Measurements from ENCODE around the gene GJA4.
"Not testable (repeated sequence)": the region's sequence is repeated elsewhere in the genome, so short reads cannot be mapped to it uniquely, and the experiment has no call there.

GJA4 gene

DNA sequence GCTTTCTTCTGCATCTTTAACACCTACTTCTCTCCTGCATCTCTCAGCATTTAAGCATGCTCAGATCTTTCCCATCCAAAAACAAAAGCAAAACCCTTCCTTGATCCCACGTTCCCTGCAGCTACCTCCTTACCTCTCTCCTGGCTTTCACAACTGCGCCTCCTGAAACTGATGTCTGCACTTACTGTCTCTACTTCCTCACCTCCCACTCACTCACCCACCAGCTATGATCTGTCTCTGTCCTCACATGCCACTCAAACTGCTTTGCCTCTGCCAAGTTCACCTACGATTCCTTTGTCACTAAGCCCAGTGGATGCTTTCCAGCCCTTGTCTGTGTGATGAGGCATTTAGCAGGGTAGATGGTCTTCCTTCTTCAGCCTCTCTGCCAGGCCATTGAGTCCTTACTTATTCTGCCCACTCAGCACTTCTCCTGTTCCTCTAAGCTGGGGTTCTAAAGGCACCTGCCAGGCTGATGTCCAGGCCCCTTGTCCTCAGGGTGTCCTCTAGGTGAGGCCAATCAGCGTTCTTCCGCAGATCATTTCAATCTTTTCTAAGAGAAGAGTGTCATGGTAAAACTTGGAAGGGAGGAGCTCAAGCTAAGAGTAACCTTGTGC lies 21.8 kb upstream of the GJA4 start:
- no peak for DNase-seq

DNA sequence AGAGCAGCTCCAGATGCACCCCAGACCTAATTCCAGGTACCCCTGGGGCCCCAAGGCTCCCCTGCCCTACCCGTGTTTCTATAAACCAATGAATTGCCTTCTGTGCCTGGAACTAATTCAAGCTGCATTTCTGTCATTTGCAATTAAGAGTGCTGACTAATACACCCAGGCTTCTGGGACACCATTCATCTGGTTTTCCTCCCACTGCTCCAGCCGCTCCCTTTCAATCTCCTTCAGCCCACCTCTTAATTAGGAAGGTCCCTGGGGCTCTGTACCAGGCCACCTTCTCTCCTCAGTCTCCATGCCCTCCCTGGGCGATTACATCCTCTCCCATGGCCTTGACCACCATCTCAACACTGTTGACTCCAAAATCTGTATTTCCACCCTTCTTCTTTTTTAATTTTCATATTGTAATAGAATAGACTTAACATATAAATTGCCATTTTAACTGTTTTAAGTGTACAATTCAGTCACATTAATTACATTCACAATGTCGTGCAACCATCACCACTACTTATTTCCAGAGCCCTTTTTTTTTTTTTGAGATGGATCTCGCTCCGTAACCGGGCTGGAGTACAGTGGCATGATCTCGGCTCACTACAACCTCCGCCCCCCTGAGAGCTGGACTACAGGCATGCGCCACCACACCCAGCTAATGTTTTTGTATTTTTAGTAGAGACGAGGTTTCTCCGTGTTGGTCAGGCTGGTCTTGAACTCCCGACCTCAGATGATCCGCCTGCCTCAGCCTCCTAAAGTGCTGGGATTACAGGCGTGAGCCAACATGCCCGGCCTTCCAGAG lies 21.0 kb upstream of the GJA4 start:
- no peak for DNase-seq

DNA sequence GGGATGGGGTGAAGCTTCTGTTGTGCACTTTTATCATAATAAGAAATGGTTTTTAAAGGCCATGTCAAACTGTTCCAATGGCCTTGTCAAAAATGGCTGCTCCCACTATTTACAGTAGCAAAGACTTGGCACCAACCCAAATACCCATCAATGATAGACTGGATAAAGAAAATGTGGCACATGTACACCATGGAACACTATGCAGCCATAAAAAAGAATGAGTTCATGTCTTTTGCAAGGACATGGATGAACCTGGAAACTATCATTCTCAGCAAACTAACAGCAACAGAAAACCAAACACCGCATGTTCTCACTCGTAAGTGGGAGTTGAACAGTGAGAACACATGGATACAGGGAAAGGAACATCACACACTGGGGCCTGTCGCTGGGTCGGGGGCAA lies 19.7 kb upstream of the GJA4 start:
- not testable (repeated sequence) for DNase-seq

DNA sequence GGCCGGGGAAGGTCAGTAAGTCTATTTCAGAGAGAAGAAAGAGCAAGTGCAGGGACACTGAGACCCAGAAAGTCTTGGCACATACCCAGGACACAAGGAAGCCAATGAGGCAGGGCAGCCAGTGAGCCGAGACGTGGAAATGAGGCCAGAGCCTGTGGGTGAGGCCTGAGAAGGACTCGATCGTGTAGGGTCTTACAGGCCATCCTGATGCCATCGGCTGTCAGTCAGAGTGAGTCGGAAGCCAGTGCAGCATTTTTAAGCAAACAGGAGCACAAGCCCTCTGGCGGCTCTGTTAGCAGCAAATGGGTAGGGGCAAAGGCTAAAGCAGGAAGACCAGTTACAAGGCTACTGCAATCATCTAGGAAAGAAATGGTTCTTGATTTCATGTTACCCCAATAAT lies 17.8 kb upstream of the GJA4 start:
- DNase-seq = no peak

DNA sequence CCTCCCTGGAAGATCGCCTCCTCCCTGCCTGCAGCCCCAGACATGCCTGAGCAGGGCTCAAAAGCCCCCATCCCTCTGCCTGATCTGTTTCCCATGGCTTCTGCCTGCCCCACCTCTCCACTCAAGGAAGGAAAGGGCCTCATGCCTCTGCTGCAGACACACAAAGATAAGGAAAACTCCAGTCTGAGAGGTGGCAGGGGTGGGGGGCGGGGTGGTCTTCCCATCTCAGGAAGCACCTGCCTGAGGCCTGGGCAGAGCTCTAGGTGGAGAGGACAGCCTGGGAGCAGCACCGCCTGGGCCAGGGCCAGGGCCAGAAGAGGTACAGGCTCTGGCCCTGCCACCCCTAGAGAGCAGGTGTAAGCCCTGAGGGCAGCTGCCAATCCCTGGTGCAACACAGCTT lies 15.9 kb upstream of the GJA4 start:
- DNase-seq = no peak

DNA sequence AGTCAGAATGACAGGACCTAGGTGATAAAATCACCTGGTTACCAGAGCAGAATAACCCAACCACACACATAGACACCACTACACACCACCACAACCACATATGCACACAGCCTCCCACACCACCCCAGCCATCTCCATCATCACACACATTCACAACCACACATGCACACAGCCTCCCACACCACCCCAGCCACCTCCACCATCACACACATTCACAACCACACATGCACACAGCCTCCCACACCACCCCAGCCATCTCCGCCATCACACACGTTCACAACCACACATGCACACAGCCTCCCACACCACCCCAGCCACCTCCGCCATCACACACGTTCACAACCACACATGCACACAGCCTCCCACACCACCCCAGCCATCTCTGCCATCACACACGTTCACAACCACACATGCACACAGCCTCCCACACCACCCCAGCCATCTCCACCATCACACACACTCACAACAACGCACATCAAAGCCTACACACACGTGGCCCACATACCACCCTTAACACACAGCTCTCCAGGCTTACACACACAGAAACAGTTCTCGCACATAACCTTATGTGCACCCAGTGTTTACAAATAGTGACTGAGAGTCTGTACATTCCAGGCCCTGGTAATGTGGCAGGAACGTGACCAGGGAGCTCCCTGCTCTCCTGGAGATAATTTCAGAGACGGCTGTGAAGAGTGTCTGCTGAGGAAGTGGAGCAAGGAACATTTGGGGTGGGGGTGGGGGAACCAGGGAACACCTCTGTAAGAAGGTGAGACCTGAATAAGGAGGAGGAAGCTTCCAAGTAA lies 15.1 kb upstream of the GJA4 start:
- DNase-seq = no peak

DNA sequence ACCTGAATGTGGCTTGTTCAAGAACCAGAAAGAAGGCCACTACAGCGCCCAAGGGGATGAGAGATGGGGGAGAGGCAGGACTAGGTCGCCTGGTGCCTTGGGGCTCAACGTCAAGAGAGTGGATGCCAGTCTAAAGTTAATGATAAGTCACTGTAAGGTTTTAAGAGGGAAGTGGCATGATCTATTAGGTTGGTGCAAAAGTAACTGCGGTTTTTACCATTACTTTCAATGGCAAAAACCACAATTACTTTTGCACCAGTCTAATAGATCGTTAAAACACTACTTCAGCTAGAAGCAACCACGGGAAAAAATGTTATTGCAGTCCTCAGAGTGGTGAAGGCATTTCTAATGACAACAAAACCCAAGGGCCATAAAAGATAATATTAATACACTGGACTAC lies 14.4 kb upstream of the GJA4 start:
- no peak for DNase-seq

DNA sequence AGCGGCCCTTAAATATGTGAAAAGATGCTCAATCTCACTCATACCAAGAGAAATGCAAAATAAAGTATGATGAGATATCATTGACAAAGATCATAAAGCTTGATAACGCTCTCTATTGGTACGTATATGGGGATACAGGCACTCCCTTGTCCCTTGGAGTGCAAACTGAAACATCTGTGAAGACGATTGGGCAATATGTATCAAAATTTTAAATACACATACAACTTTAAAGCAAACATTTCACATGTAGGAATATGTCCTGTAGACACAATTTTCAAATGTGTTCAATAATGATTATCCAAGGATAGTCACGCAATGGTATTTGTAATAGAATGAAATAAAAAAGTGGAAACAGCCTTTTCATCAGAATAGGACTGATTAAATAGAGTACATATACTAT lies 13.8 kb upstream of the GJA4 start:
- no peak for DNase-seq

DNA sequence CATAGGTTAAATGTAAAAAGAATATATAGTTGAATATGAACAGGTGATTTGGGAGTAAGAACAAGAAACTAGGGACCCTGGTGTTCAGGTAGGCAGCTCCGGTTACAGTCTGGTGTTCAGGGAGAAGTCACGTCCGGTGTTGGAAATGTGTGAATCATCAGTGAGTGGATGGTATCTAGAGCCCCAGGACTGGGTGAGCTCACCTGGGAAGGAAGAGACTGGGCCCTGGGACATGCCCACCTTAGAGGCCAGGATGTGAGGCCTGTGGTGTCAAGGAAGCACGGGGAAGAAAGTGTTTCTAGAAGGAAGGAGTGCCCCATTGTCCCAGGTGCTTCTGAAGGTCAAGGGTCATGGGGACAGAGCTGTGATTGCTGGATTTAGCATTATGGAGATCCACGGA lies 13.3 kb upstream of the GJA4 start:
- DNase-seq = no peak

DNA sequence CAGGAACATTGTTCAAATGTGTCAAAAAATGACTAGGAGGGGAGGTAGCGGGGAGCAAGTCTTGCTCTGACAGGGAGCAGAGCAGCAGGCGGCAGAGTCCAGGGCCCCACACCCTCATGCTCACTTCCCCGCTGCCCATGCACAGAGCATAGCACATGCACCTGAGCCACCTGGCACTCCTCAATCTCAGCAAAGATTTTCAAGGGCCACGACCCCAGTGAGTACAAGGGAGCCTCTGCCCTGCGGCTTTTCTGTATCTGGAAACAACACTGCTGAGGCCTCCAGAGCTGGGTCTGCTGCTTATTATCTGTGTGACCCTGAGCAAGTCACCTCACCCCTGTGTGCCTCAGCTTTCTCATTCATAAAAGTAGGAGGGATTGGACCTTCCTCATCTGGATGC lies 12.8 kb upstream of the GJA4 start:
- no peak for DNase-seq

DNA sequence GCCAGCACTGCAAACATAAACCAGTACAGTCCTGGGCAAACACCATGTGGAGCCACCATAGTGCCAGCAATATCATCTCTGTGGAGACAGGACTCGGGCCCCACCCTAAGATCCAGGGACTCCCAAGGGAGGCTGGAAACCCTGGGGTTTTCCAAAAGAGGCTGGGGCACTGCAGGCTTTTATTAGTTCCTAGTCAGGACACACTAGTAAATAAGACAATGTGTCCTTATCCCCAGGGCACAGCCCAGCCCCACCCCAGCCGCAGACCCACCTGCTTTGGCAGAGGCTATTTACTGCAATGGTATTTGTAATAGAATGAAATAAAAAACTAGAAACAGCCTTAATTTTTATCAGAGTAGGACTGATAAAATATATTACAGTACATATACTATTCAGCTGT lies 12.3 kb upstream of the GJA4 start:
- DNase-seq = no peak

DNA sequence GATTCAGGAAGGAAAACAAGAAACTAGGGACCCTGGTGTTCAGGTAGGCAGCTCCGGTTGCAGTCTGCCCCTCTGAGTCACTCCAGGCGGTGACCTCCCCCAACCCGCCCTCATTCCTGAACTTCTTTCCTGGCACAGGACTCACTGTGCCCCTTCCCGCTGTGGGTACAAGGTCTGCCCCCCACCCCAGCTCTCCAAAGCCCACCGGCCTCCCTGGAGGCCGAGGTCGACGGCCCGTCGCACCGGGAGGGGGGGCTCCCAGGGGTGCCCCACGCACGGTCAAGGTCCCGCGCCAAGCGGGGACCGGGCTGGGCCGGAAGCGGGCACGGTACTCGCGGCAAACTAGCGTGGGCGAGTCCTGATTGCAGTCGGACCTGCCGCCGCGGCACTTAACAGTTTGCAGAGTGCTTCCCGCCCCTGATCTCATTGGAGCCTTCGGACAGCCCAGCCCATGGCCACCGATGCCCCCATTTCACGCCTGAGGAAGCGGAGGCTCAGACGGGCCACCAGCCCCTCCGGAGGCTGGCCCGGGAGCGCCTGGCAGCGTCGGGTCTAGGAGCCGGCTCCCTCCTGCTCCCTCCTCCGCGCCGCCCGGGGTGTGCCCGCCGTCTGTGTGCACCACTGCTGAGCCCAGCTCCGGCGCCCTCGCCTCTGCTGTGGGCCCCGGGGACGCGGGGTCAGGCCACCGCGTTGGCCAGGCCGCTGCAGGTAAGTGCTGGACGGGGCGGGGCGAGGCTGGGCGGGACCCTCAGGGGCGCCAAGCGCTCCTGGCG lies 11.5 kb upstream of the GJA4 start, which contains the start of gene GJB3:
Gene GJB3 (plus strand): TSS at position 144 of the 773 bp plus-strand sequence. CDS start 3,549 bp downstream, outside the sequence.
- no peak for DNase-seq

DNA sequence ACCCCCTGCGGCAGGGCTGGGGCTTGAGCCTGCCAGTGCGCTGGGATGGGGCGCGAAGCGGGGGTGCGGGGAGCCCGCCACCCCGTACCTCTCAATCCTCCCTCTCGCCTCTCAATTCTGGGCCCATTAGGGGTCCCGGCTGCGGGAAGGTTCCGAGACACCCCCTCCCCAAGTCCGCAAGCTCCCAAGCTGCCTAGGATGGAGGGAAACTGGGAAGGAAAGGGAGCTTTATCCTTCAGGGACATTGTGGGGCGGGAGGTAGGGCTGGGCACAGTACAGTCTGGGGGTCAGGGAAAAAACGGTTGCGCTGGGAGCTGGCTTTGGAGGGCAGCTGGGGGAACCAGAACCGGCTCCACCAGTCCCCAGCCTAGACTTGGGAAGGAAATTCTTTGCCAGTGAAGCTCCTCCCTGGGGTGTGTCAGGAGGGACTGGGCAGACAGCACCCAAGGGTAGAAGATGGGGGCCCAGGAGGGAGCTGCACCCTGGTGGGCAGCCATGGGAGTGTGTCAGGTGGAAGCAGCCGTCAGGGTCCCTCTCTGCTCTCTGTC lies 10.9 kb upstream of the GJA4 start:
- DNase-seq = no peak

DNA sequence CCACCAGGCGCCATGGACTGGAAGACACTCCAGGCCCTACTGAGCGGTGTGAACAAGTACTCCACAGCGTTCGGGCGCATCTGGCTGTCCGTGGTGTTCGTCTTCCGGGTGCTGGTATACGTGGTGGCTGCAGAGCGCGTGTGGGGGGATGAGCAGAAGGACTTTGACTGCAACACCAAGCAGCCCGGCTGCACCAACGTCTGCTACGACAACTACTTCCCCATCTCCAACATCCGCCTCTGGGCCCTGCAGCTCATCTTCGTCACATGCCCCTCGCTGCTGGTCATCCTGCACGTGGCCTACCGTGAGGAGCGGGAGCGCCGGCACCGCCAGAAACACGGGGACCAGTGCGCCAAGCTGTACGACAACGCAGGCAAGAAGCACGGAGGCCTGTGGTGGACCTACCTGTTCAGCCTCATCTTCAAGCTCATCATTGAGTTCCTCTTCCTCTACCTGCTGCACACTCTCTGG lies 8.0 kb upstream of the GJA4 start:
- DNase-seq = no peak

DNA sequence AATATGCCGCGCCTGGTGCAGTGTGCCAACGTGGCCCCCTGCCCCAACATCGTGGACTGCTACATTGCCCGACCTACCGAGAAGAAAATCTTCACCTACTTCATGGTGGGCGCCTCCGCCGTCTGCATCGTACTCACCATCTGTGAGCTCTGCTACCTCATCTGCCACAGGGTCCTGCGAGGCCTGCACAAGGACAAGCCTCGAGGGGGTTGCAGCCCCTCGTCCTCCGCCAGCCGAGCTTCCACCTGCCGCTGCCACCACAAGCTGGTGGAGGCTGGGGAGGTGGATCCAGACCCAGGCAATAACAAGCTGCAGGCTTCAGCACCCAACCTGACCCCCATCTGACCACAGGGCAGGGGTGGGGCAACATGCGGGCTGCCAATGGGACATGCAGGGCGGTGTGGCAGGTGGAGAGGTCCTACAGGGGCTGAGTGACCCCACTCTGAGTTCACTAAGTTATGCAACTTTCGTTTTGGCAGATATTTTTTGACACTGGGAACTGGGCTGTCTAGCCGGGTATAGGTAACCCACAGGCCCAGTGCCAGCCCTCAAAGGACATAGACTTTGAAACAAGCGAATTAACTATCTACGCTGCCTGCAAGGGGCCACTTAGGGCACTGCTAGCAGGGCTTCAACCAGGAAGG lies 7.4 kb upstream of the GJA4 start:
- no peak for DNase-seq

DNA sequence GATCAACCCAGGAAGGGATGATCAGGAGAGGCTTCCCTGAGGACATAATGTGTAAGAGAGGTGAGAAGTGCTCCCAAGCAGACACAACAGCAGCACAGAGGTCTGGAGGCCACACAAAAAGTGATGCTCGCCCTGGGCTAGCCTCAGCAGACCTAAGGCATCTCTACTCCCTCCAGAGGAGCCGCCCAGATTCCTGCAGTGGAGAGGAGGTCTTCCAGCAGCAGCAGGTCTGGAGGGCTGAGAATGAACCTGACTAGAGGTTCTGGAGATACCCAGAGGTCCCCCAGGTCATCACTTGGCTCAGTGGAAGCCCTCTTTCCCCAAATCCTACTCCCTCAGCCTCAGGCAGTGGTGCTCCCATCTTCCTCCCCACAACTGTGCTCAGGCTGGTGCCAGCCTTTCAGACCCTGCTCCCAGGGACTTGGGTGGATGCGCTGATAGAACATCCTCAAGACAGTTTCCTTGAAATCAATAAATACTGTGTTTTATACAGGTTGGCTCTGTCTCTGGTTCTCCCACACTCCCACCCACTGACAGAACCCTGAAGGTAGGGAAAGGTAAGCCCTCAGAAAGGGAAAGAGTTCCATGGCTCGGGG lies 6.8 kb upstream of the GJA4 start:
- DNase-seq = no peak

DNA sequence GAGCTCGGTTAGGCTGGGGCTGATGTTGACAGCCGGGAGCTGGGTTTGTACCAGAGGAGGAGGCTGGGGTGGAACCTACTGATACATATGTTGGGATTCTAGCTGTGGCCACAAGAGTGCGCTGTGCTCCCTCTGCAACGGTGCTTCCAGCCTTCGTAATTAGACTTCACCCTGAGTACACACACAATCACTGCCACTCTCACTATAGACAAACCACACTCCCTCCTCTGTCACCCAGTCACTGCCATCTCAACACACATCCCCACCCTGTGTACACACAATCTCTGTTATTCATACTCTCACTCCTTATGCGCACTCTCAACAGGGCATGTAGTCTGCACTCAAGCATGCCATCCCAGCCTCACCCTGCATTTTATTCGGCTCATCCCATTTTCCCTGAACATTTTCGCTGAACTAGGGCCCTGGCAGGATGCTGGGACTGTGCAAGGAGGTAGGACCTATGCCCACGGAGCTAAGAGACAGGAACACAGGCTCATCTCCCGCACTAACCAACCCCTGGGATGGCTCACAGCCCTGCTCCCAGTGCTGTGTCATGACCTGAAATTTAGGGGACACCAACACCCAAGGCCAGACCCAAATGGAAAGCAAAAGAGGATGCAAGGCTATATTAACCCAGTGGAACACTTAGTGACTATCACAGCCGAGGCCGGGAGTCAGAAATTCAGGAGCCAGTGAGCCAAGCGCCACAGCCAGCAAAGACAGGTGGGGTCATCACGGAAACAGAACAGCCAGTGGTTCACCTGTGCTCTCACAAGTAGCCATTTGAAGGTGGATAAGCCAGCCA lies 6.1 kb upstream of the GJA4 start:
- DNase-seq = peak; percentile 47

DNA sequence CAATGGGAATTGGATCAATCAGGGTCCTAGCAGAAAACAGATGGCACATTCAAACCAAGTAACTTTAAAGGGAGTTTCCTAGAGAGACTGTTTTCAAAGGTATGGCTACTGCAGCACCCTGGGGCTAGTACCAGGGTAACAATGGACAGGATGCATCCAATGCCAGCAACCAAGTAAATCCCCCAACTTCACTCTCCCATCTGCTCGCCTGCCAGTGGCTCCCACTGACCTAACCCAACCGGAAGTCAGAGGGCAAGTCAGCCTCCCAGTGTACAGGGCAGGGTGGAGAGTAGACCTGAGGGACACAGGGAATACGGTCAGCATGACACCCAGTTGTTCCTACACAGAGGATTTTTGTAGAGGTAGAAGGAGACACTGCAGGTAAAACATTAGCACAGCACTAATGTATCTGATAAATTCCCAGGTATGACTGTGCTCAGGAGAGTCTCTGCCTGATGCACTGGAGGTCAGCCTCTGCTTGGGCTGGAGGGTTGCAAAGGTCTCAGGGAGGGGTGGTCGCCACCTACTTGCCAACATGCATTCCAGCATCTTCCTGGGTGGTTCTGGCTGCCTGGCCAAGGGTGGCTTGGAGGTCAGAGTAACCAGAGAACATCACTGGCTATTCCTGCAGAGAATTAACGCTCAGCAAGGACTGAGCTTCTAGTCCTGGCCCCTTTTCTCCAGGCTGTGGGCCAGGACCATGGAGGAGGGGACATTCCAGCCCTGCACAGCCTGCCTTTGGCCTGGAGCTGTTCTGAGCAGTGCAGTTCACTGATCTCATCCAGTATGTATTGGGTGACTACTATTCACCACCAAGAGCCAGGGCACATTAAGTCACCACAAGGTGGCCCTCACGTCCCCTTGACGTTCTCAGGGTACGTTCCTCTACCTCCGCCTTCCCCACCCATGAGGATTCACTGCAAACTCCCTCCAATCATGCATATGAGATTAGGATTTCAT lies 5.1 kb upstream of the GJA4 start:
- DNase-seq = no peak

DNA sequence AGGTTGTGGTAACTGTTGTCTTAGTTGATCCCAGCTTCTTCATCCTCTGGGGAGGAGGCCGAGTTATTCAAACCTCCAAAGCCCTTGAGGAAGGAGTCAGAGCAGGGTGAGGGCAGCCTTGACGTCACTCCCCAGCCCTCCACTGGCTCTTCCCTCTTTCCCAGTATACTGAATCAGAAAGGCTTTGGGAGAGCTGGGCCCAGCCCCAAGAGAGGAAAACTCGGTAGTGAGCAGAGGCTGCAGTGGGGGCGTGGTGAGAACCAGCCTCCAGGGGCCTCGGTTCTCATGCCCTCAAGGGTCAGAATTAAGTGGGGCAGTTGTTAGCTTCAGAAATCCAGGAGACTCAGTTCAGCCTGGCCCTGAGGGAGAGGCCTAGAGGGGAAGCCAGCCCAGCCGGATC lies 1.8 kb upstream of the GJA4 start:
- no peak for DNase-seq

All from T-helper 9 cell (primary cell).